Measurements from ENCODE around the gene TRIM75.

Gene TRIM75

GRCh38 chr4:165053645-165054044, at the start of gene TRIM75:
Gene TRIM75, plus strand, starts transcription at chr4:165053866. Its CDS starts 5,282 bp downstream, at chr4:165059148.
- TF ChIP-seq ZFX (IDR thresholded peaks at IDR 0.05; ENCODE audit: borderline replicate concordance): no peak
- no peak for TF ChIP-seq CTCF (IDR thresholded peaks at IDR 0.05)
- H3K27ac ChIP-seq: no peak within 1 kb of the TSS

GRCh38 chr4:165005352-165005925, 48.2 kb upstream of the TRIM75 start:
- no peak for TF ChIP-seq CTCF (IDR thresholded peaks at IDR 0.05)
- TF ChIP-seq ZFX (IDR thresholded peaks at IDR 0.05; ENCODE audit: borderline replicate concordance): no peak
- no peak overlapping the region for H3K27ac ChIP-seq

GRCh38 chr4:165006456-165006855, 47.2 kb upstream of the TRIM75 start:
- no peak overlapping the region for H3K27ac ChIP-seq
- TF ChIP-seq CTCF (IDR thresholded peaks at IDR 0.05) (no peak), ZFX (IDR thresholded peaks at IDR 0.05; ENCODE audit: borderline replicate concordance) (no peak)

- H3K27ac ChIP-seq: no peak overlapping the region
- no peak for TF ChIP-seq ZFX (IDR thresholded peaks at IDR 0.05; ENCODE audit: borderline replicate concordance)
- no peak for TF ChIP-seq CTCF (IDR thresholded peaks at IDR 0.05)
Observed at GRCh38 chr4:165006886-165007285, 46.8 kb upstream of the TRIM75 start.

GRCh38 chr4:165009493-165010227, 44.0 kb upstream of the TRIM75 start:
- TF ChIP-seq CTCF (IDR thresholded peaks at IDR 0.05) (no peak), ZFX (IDR thresholded peaks at IDR 0.05; ENCODE audit: borderline replicate concordance) (no peak)

GRCh38 chr4:165010487-165010886, 43.2 kb upstream of the TRIM75 start:
- no peak for TF ChIP-seq ZFX (IDR thresholded peaks at IDR 0.05; ENCODE audit: borderline replicate concordance)
- TF ChIP-seq CTCF (IDR thresholded peaks at IDR 0.05): no peak
- H3K27ac ChIP-seq: no peak overlapping the region

More at GRCh38 chr4:165009493-165010227, 44.0 kb upstream of the TRIM75 start:
- no peak overlapping the region for H3K27ac ChIP-seq

- TF ChIP-seq ZFX (IDR thresholded peaks at IDR 0.05; ENCODE audit: borderline replicate concordance): no peak
- TF ChIP-seq CTCF (IDR thresholded peaks at IDR 0.05): no peak
- H3K27ac ChIP-seq: no peak overlapping the region
Observed at GRCh38 chr4:165010991-165011390, 42.7 kb upstream of the TRIM75 start.
